ENCODE measurements around the gene SRGAP2B. TPM values are rescaled to one million over a fixed set of nuclear protein-coding genes. Genes with fewer than 3 reads are reported as not detected.
A peak's percentile ranks its signal among the peaks of the same experiment; 100 is the strongest.
"Not testable (repeated sequence)": the region's sequence is repeated elsewhere in the genome, so short reads cannot be mapped to it uniquely, and the experiment has no call there.

Gene SRGAP2B
- total and polyA plus RNA-seq, 2 of the 4 experiments (the other 2 are of a cell fraction), result 15.9 to 50.7 TPM

- H3K9ac ChIP-seq (ENCODE audit: low read depth, low read length); BruUV-seq (replicated peaks); H4K8ac ChIP-seq (ENCODE audit: low read depth in 2 of 2, low read length in 2 of 2); H2BK5ac ChIP-seq (ENCODE audit: low read depth, low read length, poor library complexity, severe bottlenecking); H3K23ac ChIP-seq (ENCODE audit: low read depth, low read length); H3K79me1 ChIP-seq (ENCODE audit: low read depth in 1 of 2, low read length in 2 of 2); H2AFZ ChIP-seq (replicated peaks; ENCODE audit: low read length, poor library complexity); H4K5ac ChIP-seq (ENCODE audit: low read depth, low read length); H3K9me3 ChIP-seq (ENCODE audit: control insufficient read depth, insufficient read depth, low read length); H3K9me1 ChIP-seq (ENCODE audit: insufficient read depth, low read length); H2BK20ac ChIP-seq (ENCODE audit: low read depth, low read length); H2BK120ac ChIP-seq (ENCODE audit: low read depth, low read length); CTCF ChIA-PET; H3K4me1 ChIP-seq (ENCODE audit: control insufficient read depth, insufficient read depth, low read length); H2AK5ac ChIP-seq (ENCODE audit: low read depth, low read length); H4K91ac ChIP-seq (ENCODE audit: insufficient read depth, low read depth, low read length); H3K4me2 ChIP-seq (ENCODE audit: low read depth, low read length); H3K56ac ChIP-seq (ENCODE audit: extremely low read depth, insufficient read depth, low read length); H2AK9ac ChIP-seq (replicated peaks; ENCODE audit: low read depth, low read length, poor library complexity); H3K27me3 ChIP-seq (ENCODE audit: control insufficient read depth, insufficient read depth, low read length); H3K4ac ChIP-seq (ENCODE audit: low read depth, low read length); H3K14ac ChIP-seq (replicated peaks; ENCODE audit: low read depth, low read length); DNase-seq; dilution Hi-C loops (cut with HindIII; ENCODE audit: low sequenced_read_pairs, unreplicated experiment); H2BK15ac ChIP-seq (ENCODE audit: low read depth, low read length); H3K18ac ChIP-seq (ENCODE audit: low read depth, low read length); H3K27ac ChIP-seq (ENCODE audit: insufficient read depth, low read length); POLR2A ChIA-PET (ENCODE audit: unreplicated experiment); in situ Hi-C loops (cut with MboI; ENCODE audit: low sequenced_read_pairs); H3K36me3 ChIP-seq (ENCODE audit: control insufficient read depth, insufficient read depth, low read length); ATAC-seq (ENCODE audit: low read depth); H4K20me1 ChIP-seq (ENCODE audit: insufficient read depth, low read length); H3K4me3 ChIP-seq (ENCODE audit: insufficient read depth, low read depth, low read length); intact Hi-C loops (cut with micrococcal nuclease): not testable (repeated sequence)
- WGBS, 2 experiments (ENCODE audit: extremely low coverage in 2 of 2, insufficient read length in 1 of 2), result no CpG with 5 or more reads among the region's 1 CpG
These were observed 53.6 kb downstream of the SRGAP2B start for GRCh38 chr1:145041519-145041918.

GRCh38 chr1:145036019-145036418 lies 59.1 kb downstream of the SRGAP2B start:
- not testable (repeated sequence) for DNase-seq; H3K23ac ChIP-seq (ENCODE audit: low read depth, low read length)
- peak; percentile 92 for ATAC-seq (ENCODE audit: low read depth)

More at GRCh38 chr1:145036019-145036418, 59.1 kb downstream of the SRGAP2B start:
- in situ Hi-C loops (cut with MboI; ENCODE audit: low sequenced_read_pairs); H2BK5ac ChIP-seq (ENCODE audit: low read depth, low read length, poor library complexity, severe bottlenecking); H4K20me1 ChIP-seq (ENCODE audit: insufficient read depth, low read length); H3K4me3 ChIP-seq (ENCODE audit: insufficient read depth, low read depth, low read length); H2AFZ ChIP-seq (replicated peaks; ENCODE audit: low read length, poor library complexity); H3K4me1 ChIP-seq (ENCODE audit: control insufficient read depth, insufficient read depth, low read length); intact Hi-C loops (cut with micrococcal nuclease); H3K27ac ChIP-seq (ENCODE audit: insufficient read depth, low read length); H4K5ac ChIP-seq (ENCODE audit: low read depth, low read length); H4K8ac ChIP-seq (ENCODE audit: low read depth in 2 of 2, low read length in 2 of 2); H3K18ac ChIP-seq (ENCODE audit: low read depth, low read length); POLR2A ChIA-PET (ENCODE audit: unreplicated experiment); H2BK15ac ChIP-seq (ENCODE audit: low read depth, low read length); H3K14ac ChIP-seq (replicated peaks; ENCODE audit: low read depth, low read length); BruUV-seq (replicated peaks); H3K36me3 ChIP-seq (ENCODE audit: control insufficient read depth, insufficient read depth, low read length); H3K56ac ChIP-seq (ENCODE audit: extremely low read depth, insufficient read depth, low read length); dilution Hi-C loops (cut with HindIII; ENCODE audit: low sequenced_read_pairs, unreplicated experiment); H3K4ac ChIP-seq (ENCODE audit: low read depth, low read length); H4K91ac ChIP-seq (ENCODE audit: insufficient read depth, low read depth, low read length); H3K79me1 ChIP-seq (ENCODE audit: low read depth in 1 of 2, low read length in 2 of 2); H3K9me3 ChIP-seq (ENCODE audit: control insufficient read depth, insufficient read depth, low read length); H3K27me3 ChIP-seq (ENCODE audit: control insufficient read depth, insufficient read depth, low read length); H3K4me2 ChIP-seq (ENCODE audit: low read depth, low read length); H2AK5ac ChIP-seq (ENCODE audit: low read depth, low read length); H3K9ac ChIP-seq (ENCODE audit: low read depth, low read length); H2BK20ac ChIP-seq (ENCODE audit: low read depth, low read length); H2AK9ac ChIP-seq (replicated peaks; ENCODE audit: low read depth, low read length, poor library complexity); H3K9me1 ChIP-seq (ENCODE audit: insufficient read depth, low read length); CTCF ChIA-PET: not testable (repeated sequence)
- WGBS, 2 experiments (ENCODE audit: extremely low coverage in 2 of 2, insufficient read length in 1 of 2), result no CpG with 5 or more reads among the region's 2 CpGs
- H2BK120ac ChIP-seq (ENCODE audit: low read depth, low read length), result peak overlapping the region; percentile 23; the same call in 1 of the 2 replicates
